NT2/D1 (cell line): ENCODE measurements around the gene PRKN.

ENCODE experiments used
- SUZ12 ChIP-seq: IDR thresholded peaks from 2 replicates; pipeline ENCODE4 v1.6.1; 2011; ENCODE audit not compliant: insufficient read length, insufficient read depth; ENCODE audit errors: extremely low read depth
- YY1 ChIP-seq: IDR thresholded peaks from 2 replicates; pipeline ENCODE4 v1.6.1; 2011; ENCODE audit not compliant: insufficient read length, insufficient read depth

- no peak for TF ChIP-seq YY1
- no peak for TF ChIP-seq SUZ12
Observed at GRCh38 chr6:162237331-162237730, 490.2 kb downstream of the PRKN start.
